Measurements from ENCODE around the gene BAX. TPM values are rescaled to one million over a fixed set of nuclear protein-coding genes. Genes with fewer than 3 reads are reported as not detected.
A peak's percentile ranks its signal among the peaks of the same experiment; 100 is the strongest.

The BAX gene
- total and polyA plus RNA-seq, 2 of the 13 experiments (the other 11 are each of a cell fraction or from before 2014, with no cell fraction given): 139 to 176 TPM

GRCh38 chr19:48963371-48964204 is 8.9 kb downstream of the BAX start (continued):
- TF ChIP-seq ATF2 (CRISPR knock-in tag; IDR thresholded peaks at IDR 0.05): peak; percentile 97
- no peak for TF ChIP-seq SP140L (CRISPR knock-in tag; IDR thresholded peaks at IDR 0.05; ENCODE audit: borderline replicate concordance)
- TF ChIP-seq MED1 (CRISPR knock-in tag; IDR thresholded peaks at IDR 0.05): peak; percentile 71
- TF ChIP-seq KDM3A (CRISPR knock-in tag; IDR thresholded peaks at IDR 0.05; ENCODE audit: low read depth): peak; percentile 78; the same call in 1 of the 2 replicates
- TF ChIP-seq KAT2B (IDR thresholded peaks at IDR 0.05; ENCODE audit: borderline replicate concordance, low read depth, low read length): no peak
- peak; percentile 27; the same call in 1 of the 2 replicates for TF ChIP-seq HOMEZ (CRISPR knock-in tag; IDR thresholded peaks at IDR 0.05; ENCODE audit: low read depth)
- TF ChIP-seq ZNF138 (CRISPR knock-in tag; IDR thresholded peaks at IDR 0.05; ENCODE audit: low read depth): 0 out of 2 replicates have a peak, but pooled peaks have one; percentile 75
- TF ChIP-seq PHF8 (CRISPR knock-in tag; IDR thresholded peaks at IDR 0.05): peak; percentile 69
- peak; percentile 49 for TF ChIP-seq RARA (CRISPR knock-in tag; IDR thresholded peaks at IDR 0.05)
- TF ChIP-seq THRA (CRISPR knock-in tag; IDR thresholded peaks at IDR 0.05; ENCODE audit: borderline replicate concordance): peak; percentile 42; the same call in 1 of the 2 replicates
- TF ChIP-seq ZNF362 (CRISPR knock-in tag; IDR thresholded peaks at IDR 0.05; ENCODE audit: borderline replicate concordance): peak; percentile 83
- TF ChIP-seq PAXIP1 (CRISPR knock-in tag; conservative IDR thresholded peaks at IDR 0.05): peak; percentile 99
- TF ChIP-seq ZNF12 (CRISPR knock-in tag; IDR thresholded peaks at IDR 0.05): no peak
- TF ChIP-seq NR2F2 (IDR thresholded peaks at IDR 0.05; ENCODE audit: borderline replicate concordance, low read depth): 0 out of 2 replicates have a peak, but pooled peaks have one; percentile 25
- TF ChIP-seq ZFP36L1 (CRISPR knock-in tag; IDR thresholded peaks at IDR 0.05): peak; percentile 91
- no peak; the same call in 1 of the 2 replicates for TF ChIP-seq ZBTB2 (CRISPR knock-in tag; IDR thresholded peaks at IDR 0.05; ENCODE audit: low read depth)
- TF ChIP-seq ZNF772 (CRISPR knock-in tag; IDR thresholded peaks at IDR 0.05): peak; percentile 69
- TF ChIP-seq MIER2 (CRISPR knock-in tag; IDR thresholded peaks at IDR 0.05): 0 out of 2 replicates have a peak, but pooled peaks have one; percentile 14
